Osteoblast (primary cell): ENCODE results near the gene SPRYD7. TPM values are rescaled to one million over a fixed set of nuclear protein-coding genes. Genes with fewer than 3 reads are reported as not detected.

ENCODE experiments used
- DNase-seq: peaks from one replicate; pipeline ENCODE4 v3.0.0; 2011; ENCODE audit warnings: low spot score, mixed read lengths; ENCODE audit not compliant: insufficient read length; ENCODE audit errors: missing footprints
- H2AFZ ChIP-seq: 2 replicates; pipeline ENCODE4 v1.6.0; 2011; ENCODE audit warnings: mild to moderate bottlenecking, low read length
- H3K27ac ChIP-seq: 2 replicates; pipeline ENCODE4 v1.5.1; 2011; ENCODE audit warnings: mild to moderate bottlenecking, low read depth, low read length, moderate library complexity
- H3K27me3 ChIP-seq: 2 replicates; pipeline ENCODE4 v1.6.0; 2012; ENCODE audit warnings: mild to moderate bottlenecking, control low read depth, inconsistent platforms, low read length, moderate library complexity; ENCODE audit not compliant: insufficient read depth
- H3K36me3 ChIP-seq: 2 replicates; pipeline ENCODE4 v1.5.1; 2011; ENCODE audit warnings: mild to moderate bottlenecking, low read length, control low read depth, moderate library complexity; ENCODE audit not compliant: insufficient read depth
- H3K4me1 ChIP-seq: 2 replicates; pipeline ENCODE4 v1.5.1; 2011; ENCODE audit warnings: mild to moderate bottlenecking, low read length, control low read depth, moderate library complexity; ENCODE audit not compliant: insufficient read depth
- H3K4me2 ChIP-seq: 2 replicates; pipeline ENCODE4 v1.6.0; 2011; ENCODE audit warnings: mild to moderate bottlenecking, low read length; ENCODE audit not compliant: insufficient read depth
- H3K4me3 ChIP-seq: fragments of 200-600 bp; sonication (generic); 3 replicates; pipeline ENCODE4 v1.5.1; 2012; ENCODE audit warnings: mild to moderate bottlenecking, low read length, inconsistent platforms; ENCODE audit not compliant: insufficient read depth
- H3K79me2 ChIP-seq: 2 replicates; pipeline ENCODE4 v1.6.0; 2012; ENCODE audit warnings: mild to moderate bottlenecking, low read length, control low read depth, inconsistent platforms; ENCODE audit not compliant: insufficient read depth
- H3K9me3 ChIP-seq: 2 replicates; pipeline ENCODE4 v1.5.1; 2011; ENCODE audit warnings: low read depth, low read length, control low read depth
- H4K20me1 ChIP-seq: 2 replicates; pipeline ENCODE4 v1.6.0; 2012; ENCODE audit warnings: mild to moderate bottlenecking, low read length, control low read depth; ENCODE audit not compliant: insufficient read depth
- total RNA-seq: library from RNA; depleted of rRNA; stranded (reverse); fragments of >200 nt; gene quantifications from 2 replicates; pipeline ENCODE4 v1.2.3, GENCODE V29; 2012
- TF ChIP-seq, protein P1 (sequence below): IDR thresholded peaks from 2 replicates; pipeline ENCODE4 v1.5.1; 2011; ENCODE audit warnings: mild to moderate bottlenecking, low read depth, low read length, moderate library complexity; ENCODE audit errors: extremely low read depth

The SPRYD7 gene
- total RNA-seq, 1 donor = 4.0 TPM

DNA sequence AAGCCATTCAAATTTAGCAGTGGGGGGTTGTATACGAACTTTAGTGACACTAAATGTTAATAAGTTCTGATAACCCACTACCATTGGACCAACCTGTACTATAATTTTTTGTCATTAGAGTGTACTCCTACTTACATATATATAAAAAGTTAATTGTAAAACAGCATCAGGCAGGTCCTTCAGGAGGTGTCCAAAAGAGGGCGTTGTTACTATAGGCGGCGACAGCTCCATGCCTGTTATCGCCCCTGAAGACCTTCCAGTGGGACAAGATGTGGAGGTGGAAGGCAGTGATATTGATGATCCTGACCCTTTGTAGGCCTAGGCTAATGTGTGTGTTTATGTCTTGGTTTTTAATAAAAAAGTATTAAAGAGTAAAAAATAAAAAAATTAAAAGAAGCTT lies 27.5 kb downstream of the SPRYD7 start:
- TF ChIP-seq, protein P1, sequence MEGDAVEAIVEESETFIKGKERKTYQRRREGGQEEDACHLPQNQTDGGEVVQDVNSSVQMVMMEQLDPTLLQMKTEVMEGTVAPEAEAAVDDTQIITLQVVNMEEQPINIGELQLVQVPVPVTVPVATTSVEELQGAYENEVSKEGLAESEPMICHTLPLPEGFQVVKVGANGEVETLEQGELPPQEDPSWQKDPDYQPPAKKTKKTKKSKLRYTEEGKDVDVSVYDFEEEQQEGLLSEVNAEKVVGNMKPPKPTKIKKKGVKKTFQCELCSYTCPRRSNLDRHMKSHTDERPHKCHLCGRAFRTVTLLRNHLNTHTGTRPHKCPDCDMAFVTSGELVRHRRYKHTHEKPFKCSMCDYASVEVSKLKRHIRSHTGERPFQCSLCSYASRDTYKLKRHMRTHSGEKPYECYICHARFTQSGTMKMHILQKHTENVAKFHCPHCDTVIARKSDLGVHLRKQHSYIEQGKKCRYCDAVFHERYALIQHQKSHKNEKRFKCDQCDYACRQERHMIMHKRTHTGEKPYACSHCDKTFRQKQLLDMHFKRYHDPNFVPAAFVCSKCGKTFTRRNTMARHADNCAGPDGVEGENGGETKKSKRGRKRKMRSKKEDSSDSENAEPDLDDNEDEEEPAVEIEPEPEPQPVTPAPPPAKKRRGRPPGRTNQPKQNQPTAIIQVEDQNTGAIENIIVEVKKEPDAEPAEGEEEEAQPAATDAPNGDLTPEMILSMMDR = no peak
- no peaks in the 10 kb centered on the region for H3K27me3 ChIP-seq
- no peak overlapping the region for H3K27ac ChIP-seq
- DNase-seq = no peak
- H3K4me1 ChIP-seq = no peaks in the 10 kb centered on the region
- H2AFZ ChIP-seq = no peak overlapping the region
- H3K4me3 ChIP-seq = no peak overlapping the region
- H3K9me3 ChIP-seq = no peaks in the 10 kb centered on the region
- peaks cover 3% of the 10 kb centered on the region for H3K36me3 ChIP-seq
- H4K20me1 ChIP-seq = no peaks in the 10 kb centered on the region
- H3K79me2 ChIP-seq = no peaks in the 10 kb centered on the region
- no peak overlapping the region for H3K4me2 ChIP-seq

DNA sequence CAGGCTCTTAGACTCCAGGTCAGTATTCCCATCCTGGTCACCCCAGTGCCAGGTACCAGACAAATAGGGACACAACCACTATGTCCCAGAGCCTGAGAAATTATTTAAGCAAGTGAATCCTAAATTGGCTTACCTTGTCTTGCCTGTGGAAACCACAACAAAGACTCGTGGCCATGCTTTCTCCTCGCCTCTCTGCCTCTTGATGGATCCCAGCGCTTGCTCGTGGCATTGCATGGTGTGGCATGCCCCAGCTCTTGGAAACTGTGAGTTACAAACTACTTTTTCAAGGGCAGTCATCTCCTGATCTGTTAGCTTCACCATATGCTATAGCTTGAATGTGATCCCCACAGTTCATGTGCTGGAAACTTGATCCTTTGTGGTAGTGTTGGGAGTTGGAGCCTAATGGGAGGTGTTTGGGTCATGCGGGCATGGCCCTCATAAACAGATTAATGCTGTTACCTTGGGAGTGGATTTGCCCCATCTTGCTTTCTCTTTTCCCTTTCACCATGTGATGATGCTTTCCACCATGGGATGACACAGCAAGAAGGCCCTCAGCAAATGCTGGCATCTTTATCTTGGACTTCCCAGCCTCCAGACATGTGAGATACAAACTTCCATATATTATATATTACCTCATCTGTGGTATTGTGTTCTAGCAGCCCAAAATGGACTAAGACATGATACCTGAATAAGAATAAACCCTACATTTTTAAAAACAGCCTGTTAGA lies 31.2 kb downstream of the SPRYD7 start:
- Histone ChIP-seq H3K27ac (no peak overlapping the region), H4K20me1 (no peaks in the 10 kb centered on the region), H3K27me3 (no peaks in the 10 kb centered on the region), H3K9me3 (no peaks in the 10 kb centered on the region), H3K4me3 (no peak overlapping the region), H3K36me3 (no peaks in the 10 kb centered on the region), H2AFZ (no peak overlapping the region), H3K4me2 (no peak overlapping the region), H3K79me2 (no peaks in the 10 kb centered on the region), H3K4me1 (no peaks in the 10 kb centered on the region)
- no peak for DNase-seq
- TF ChIP-seq, protein P1 = no peak

DNA sequence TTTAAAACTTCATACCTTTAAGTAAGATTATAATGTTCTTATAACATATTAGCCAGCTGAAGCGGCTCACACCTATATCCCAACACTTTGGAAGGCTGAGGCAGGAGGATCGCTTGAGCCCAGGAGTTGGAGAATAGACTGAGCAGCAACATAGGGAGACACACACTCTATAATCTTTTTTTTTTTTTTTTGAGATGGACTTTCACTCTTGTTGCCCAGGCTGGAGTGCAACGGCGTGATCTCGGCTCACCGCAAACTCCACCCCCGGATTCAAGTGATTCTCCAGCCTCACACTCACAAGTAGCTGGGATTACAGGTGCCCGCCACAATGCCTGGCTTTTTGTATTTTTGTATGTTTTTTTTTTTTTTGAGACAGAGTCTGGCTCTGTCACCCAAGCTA lies 37.3 kb downstream of the SPRYD7 start:
- no peak overlapping the region for H3K4me3 ChIP-seq
- no peak overlapping the region for H3K4me2 ChIP-seq
- H3K4me1 ChIP-seq = no peaks in the 10 kb centered on the region
- no peak for DNase-seq
- no peaks in the 10 kb centered on the region for H3K79me2 ChIP-seq
- no peak overlapping the region for H2AFZ ChIP-seq
- H3K27me3 ChIP-seq = no peaks in the 10 kb centered on the region
- no peaks in the 10 kb centered on the region for H3K36me3 ChIP-seq
- TF ChIP-seq, protein P1 = no peak
- H4K20me1 ChIP-seq = no peaks in the 10 kb centered on the region
- no peak overlapping the region for H3K27ac ChIP-seq
- H3K9me3 ChIP-seq = no peaks in the 10 kb centered on the region

DNA sequence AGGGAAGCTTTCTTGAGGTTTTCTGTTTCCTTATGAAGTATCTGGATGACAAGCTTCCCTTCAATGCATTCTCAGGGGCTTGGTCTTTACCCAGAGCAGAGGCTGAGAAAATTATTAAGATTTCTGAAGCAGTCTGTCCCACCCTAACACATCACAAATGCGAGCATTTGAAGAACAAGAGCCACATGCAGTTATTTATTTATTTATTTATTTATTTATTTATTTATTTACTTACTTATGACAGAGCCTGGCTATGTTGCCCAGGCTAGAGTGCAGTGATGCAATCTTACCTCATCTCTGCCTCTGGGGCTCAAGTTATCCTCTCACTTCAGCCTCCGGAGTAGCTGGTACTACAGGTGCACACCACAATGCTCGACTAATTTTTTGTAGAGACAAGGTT lies 38.4 kb downstream of the SPRYD7 start:
- Histone ChIP-seq H3K79me2 (no peaks in the 10 kb centered on the region), H3K27ac (no peak overlapping the region), H3K4me1 (no peaks in the 10 kb centered on the region), H3K4me2 (no peak overlapping the region), H3K27me3 (no peaks in the 10 kb centered on the region), H3K36me3 (no peaks in the 10 kb centered on the region), H3K4me3 (no peak overlapping the region), H3K9me3 (no peaks in the 10 kb centered on the region), H4K20me1 (no peaks in the 10 kb centered on the region), H2AFZ (no peak overlapping the region)
- TF ChIP-seq, protein P1 = no peak
- DNase-seq = no peak
